Daoy (cell line): ENCODE results near the gene PITRM1. TPM values are rescaled to one million over a fixed set of nuclear protein-coding genes. Genes with fewer than 3 reads are reported as not detected.
"Not testable (repeated sequence)": the region's sequence is repeated elsewhere in the genome, so short reads cannot be mapped to it uniquely, and the experiment has no call there.

Source experiments
- DNase-seq: peaks from one replicate; pipeline ENCODE4 v3.0.0-alpha.2; 2015; ENCODE audit warnings: low read depth
- total RNA-seq: library from RNA; depleted of rRNA; stranded (reverse); fragments of >200 nt; shearing (Covaris generic); gene quantifications from 2 replicates; pipeline ENCODE4 v1.2.3, GENCODE V29; 2014; rRNA removed

Gene PITRM1
- 37.8 and 43.3 TPM in 2 replicates for total RNA-seq

DNA sequence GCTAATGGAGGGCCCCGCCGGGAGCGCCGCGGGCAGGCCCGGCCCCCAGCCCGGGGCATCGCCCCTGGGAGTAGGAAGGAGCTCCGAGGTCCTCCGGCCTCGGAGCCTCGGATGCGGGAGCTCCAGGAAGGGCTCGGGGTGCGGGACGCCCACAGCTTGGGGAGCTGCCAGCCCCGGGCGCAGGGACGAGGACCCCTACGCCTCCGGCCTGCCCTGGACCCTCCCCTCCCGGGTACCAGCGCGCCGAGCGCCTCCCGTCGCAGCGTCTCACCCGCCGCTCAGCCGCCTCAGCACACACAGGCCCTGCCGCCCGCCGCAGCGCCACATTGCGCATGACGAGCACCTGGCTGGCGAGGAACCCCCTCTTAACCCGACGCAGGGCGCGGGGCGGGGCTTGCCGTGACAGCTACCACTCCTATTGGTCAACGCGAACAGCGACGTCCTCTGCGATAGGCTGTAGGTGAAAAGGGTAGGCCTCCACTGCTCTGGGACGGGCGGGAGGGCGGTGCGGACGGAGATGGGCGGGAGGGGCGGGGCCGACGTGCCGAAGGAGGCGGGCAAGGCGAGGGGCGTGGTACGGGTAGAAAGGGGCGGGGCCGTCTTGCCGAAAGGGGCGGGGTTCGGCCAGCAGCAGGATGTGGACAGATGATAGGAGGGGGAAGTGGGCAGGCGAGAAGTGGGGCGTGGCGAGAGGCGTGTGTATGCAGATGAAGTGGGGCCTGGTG lies at the start of gene PITRM1:
Gene PITRM1 (minus strand): TSS at position 337 of the 725 bp plus-strand sequence. CDS start 10 bp downstream, at position 327.
- DNase-seq = peak; percentile 99

- DNase-seq = peak; percentile 69
These were observed 49.5 kb upstream of the PITRM1 start for GRCh38 chr10:3222068-3222467.

GRCh38 chr10:3221601-3222000 lies 49.0 kb upstream of the PITRM1 start:
- DNase-seq = not testable (repeated sequence)

GRCh38 chr10:3220853-3221252 lies 48.3 kb upstream of the PITRM1 start:
- DNase-seq = peak; percentile 53

GRCh38 chr10:3219021-3219628 lies 46.5 kb upstream of the PITRM1 start:
- DNase-seq = not testable (repeated sequence)

- no peak for DNase-seq
These were observed 45.3 kb upstream of the PITRM1 start for GRCh38 chr10:3217853-3218252.

- DNase-seq = peak; percentile 27
These were observed 44.7 kb upstream of the PITRM1 start for GRCh38 chr10:3217301-3217700.

GRCh38 chr10:3215153-3215775 lies 42.7 kb upstream of the PITRM1 start:
- DNase-seq = no peak

- no peak for DNase-seq
These were observed 41.4 kb upstream of the PITRM1 start for GRCh38 chr10:3213758-3214515.

- DNase-seq = no peak
These were observed 40.6 kb upstream of the PITRM1 start for GRCh38 chr10:3213208-3213607.

GRCh38 chr10:3210251-3210877 lies 37.8 kb upstream of the PITRM1 start:
- DNase-seq = no peak

- DNase-seq = no peak
These were observed 36.2 kb upstream of the PITRM1 start for GRCh38 chr10:3208481-3209406.

DNA sequence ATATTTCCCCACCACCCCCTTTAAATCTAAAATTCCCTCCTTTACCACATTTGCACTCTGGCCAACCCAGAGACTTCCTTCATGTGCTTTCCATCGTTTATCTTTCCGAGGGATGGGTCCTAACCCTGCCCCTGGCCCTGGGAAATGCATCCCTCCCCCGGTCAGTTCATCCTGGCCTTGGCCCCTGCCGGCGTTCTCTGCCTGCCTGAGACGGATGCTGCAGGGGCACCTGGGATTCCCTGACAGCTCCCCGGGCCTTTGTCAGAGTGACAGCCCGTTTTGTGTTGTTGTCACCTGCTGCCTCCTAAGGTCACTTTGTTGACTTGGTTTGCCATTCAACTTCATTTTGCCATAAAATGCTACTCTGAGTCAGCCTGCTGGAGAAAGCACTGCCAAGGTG lies 34.8 kb upstream of the PITRM1 start:
- no peak for DNase-seq

DNA sequence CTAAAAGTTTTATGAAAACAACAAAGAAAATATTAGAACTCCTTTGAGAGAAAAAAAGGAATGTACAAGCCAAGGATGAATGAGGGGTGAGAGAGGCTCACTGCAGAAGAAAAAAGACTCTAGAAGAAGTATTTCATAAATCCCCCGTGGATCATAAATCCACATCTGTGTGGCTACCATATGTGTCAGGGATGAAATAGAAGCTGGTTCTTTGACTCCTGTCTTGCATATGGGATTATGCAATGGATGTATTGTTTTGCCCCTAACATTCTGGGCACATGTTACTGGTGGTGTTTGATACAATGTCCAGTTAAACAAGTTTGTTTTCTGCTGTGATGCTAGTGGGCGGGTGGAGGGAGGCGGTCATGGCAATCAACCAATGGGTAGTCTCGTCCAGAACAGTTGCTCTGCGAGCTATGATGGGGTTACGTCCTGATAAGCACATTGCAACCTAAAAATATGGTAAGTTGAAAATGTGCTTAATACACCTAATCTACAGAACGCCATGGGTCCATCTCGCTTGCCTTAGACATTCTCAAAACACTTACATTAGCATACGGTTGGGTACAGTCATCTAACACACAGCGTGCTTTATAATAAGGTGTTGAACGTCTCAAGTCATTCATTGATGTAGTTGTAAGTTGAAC lies 34.1 kb upstream of the PITRM1 start:
- DNase-seq = no peak

DNA sequence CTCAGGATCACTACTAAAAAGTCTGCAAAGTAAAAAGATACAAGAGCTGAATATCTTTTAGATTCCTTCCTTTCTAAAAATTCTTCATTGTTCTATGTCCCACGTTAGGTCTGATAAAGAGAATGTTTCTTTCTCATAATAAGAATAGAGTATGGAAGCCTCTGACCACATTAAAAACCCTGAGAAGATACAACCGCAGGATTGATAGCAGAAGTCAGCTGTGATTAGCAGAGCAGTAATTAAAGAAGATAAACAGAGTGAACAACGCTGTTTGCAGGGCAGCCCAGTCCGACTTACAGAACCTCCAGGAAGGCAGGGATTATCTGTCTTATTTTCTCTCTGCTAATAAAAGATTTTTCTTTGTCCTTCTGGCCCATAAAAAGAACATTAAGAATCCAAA lies 31.4 kb upstream of the PITRM1 start:
- DNase-seq = no peak

DNA sequence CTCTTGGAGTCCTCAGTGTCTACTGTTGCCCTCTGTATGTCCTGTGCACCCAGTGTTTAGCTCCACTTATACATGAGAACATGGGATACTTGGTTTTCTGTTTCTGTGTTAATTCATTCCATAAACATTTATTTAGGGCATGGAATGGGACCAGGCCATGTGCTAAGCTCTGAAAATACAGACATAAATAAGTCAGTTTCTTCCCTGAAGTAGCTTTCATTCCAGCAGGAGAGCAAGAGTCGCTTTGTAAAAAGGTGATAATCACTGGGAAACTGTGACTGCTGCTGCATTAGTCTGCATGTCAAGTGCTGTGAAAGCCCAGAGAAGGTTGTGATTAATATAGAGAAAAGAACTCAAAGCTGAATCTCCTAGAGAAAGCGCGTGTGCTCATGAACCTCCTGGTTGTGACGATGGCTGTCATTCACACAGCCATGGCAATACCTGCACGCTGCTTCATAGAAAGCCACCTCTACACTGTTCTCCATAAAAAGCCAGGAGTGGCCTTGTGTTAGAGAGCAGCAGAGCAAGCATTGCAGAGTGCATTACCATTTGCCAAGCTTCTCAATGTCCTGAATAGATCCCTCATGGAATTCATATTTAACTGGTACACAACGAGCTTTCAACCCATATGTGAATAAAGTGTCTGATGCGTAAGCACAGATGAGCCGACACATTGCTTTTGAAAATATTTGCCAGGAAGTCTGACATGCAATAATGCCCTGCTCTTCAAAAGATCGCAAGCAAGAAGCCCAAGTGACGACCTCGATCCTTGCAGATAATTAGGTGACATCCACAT lies 30.6 kb upstream of the PITRM1 start:
- DNase-seq = no peak

GRCh38 chr10:3201796-3202195 lies 29.2 kb upstream of the PITRM1 start:
- no peak for DNase-seq

- DNase-seq = no peak
These were observed 26.9 kb upstream of the PITRM1 start for GRCh38 chr10:3199488-3199887.

GRCh38 chr10:3198900-3199299 lies 26.3 kb upstream of the PITRM1 start:
- no peak for DNase-seq
